ENCODE data around the gene SCUBE1. TPM values are rescaled to one million over a fixed set of nuclear protein-coding genes. Genes with fewer than 3 reads are reported as not detected.

SCUBE1 gene
- total and polyA plus RNA-seq, 2 of the 8 experiments (the other 6 are each of a cell fraction or from before 2014, with no cell fraction given) = 2.3 to 4.9 TPM

DNA sequence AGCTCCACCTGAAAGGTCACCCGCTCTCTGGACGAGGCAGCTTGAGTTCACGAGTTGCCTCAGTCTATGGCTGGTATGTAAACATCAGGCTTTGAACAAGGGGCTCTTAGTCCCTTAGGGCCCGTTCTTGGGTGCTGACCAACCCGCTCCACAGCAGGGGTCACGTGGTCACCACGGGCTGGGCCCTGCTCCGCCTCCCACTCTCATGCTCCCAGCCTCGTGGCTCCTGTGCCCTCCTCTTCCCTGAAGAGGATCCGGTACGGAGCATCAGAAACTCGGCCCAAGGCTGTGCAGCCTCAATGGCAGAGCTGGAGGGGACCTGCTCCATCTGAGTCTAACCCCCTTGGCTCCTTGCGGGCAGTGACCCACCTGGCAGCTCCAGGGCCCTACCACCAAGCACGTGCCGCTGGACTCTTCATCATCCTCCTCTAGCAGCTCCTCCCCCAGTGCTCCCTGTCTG lies 102.0 kb downstream of the SCUBE1 start:
- H2AFZ ChIP-seq (ENCODE audit: low read length) = no peak overlapping the region
- H3K4ac ChIP-seq (replicated peaks; ENCODE audit: insufficient read length, low read depth, low read length) = no peak overlapping the region
- H3K23ac ChIP-seq (ENCODE audit: insufficient read length) = no peak overlapping the region
- no peaks in the 10 kb centered on the region for H3K9me3 ChIP-seq (ENCODE audit: insufficient read depth in 2 of 2, low read depth in 1 of 2, low read length in 1 of 2)
- H3K18ac ChIP-seq (ENCODE audit: extremely low read depth, low read length) = no peak overlapping the region; the same call in 1 of the 2 replicates
- H3K4me3 ChIP-seq (ENCODE audit: extremely low read depth in 1 of 4, insufficient read depth in 2 of 4, low read depth in 3 of 4, low read length in 4 of 4) = no peak overlapping the region
- no peak overlapping the region for H3K4me2 ChIP-seq (ENCODE audit: insufficient read depth in 1 of 2, low read depth in 2 of 2, low read length in 2 of 2)
- no peaks in the 10 kb centered on the region; a peak in 1 of 7 replicates for H3K4me1 ChIP-seq (replicated peaks in 1 of 4; ENCODE audit: control insufficient read depth in 3 of 4, insufficient read depth in 4 of 4, low read length in 3 of 4)
- H4K5ac ChIP-seq (ENCODE audit: insufficient read length, low read depth, low read length) = no peak overlapping the region
- H2BK20ac ChIP-seq (ENCODE audit: low read length) = no peak overlapping the region
- POLR2A ChIA-PET (ENCODE audit: partially characterized antibody) = interaction anchor here (1.3 kb wide), 1 partner anchor 8 kb away, joined by 3 read pairs; no protein-coding TSS in a partner anchor
- no peak overlapping the region for H2BK5ac ChIP-seq (ENCODE audit: low read depth, low read length)
- no peak overlapping the region for H3K56ac ChIP-seq (replicated peaks; ENCODE audit: insufficient read length, low read depth, low read length)
- no peak overlapping the region for H3K14ac ChIP-seq (ENCODE audit: insufficient read length)
- no peak overlapping the region for H2AK5ac ChIP-seq (ENCODE audit: low read depth, low read length)
- H2BK15ac ChIP-seq (ENCODE audit: low read length) = no peak overlapping the region
- no peaks in the 10 kb centered on the region for H3K79me1 ChIP-seq (ENCODE audit: low read depth, low read length)
- no peaks in the 10 kb centered on the region for H3K79me2 ChIP-seq (ENCODE audit: control insufficient read depth in 1 of 2, insufficient read depth in 2 of 2, low read length in 2 of 2)
- FAIRE-seq = no peak
- no peaks in the 10 kb centered on the region for H3K36me3 ChIP-seq (ENCODE audit: control insufficient read depth in 2 of 4, insufficient read depth in 4 of 4, low read length in 3 of 4)
- H4K8ac ChIP-seq (ENCODE audit: extremely low read depth, insufficient read depth, low read length) = peak overlapping the region; percentile 35; the same call in 1 of the 2 replicates
- no peaks in the 10 kb centered on the region for H3K23me2 ChIP-seq (ENCODE audit: low read depth, low read length)
- no peak overlapping the region for H3K9ac ChIP-seq (replicated peaks in 1 of 4; ENCODE audit: extremely low read depth in 1 of 4, low read depth in 3 of 4, low read length in 3 of 4)
- CTCF ChIA-PET (ENCODE audit: partially characterized antibody) = interaction anchor here (4.4 to 26.8 kb wide), 3 partner anchors 9 to 30 kb away, joined by 17 to 388 read pairs (median 35); no protein-coding TSS in a partner anchor
- H4K20me1 ChIP-seq (replicated peaks in 1 of 2; ENCODE audit: control insufficient read depth in 1 of 2, insufficient read depth in 2 of 2, low read length in 2 of 2) = no peaks in the 10 kb centered on the region
- no peak overlapping the region for H2BK120ac ChIP-seq (replicated peaks; ENCODE audit: low read depth, low read length)
- H3K27ac ChIP-seq (ENCODE audit: low read depth, low read length) = no peak overlapping the region
- H4K91ac ChIP-seq (replicated peaks; ENCODE audit: insufficient read length, low read length) = no peak overlapping the region
- no peak for DNase-seq (ENCODE audit: low read depth in 1 of 2, low spot score in 2 of 2)
- no peaks in the 10 kb centered on the region for H3K27me3 ChIP-seq (replicated peaks in 1 of 4; ENCODE audit: control insufficient read depth in 3 of 4, extremely low read depth in 1 of 4, insufficient read depth in 3 of 4, low read length in 3 of 4)
- no peak overlapping the region for H2BK12ac ChIP-seq (ENCODE audit: low read depth, low read length)
- 89% methylated on average over 14 of the region's 15 CpGs; no CpG with 5 or more reads in 1 of the 2 experiments for WGBS, 2 experiments (ENCODE audit: extremely low coverage in 1 of 2, insufficient coverage in 1 of 2, insufficient read length in 1 of 2, insufficient replicate concordance in 2 of 2, low coverage in 1 of 2, low lambda C conversion rate in 2 of 2, missing lambda C conversion rate in 1 of 2)
- TF ChIP-seq KDM5A (IDR thresholded peaks at IDR 0.05; ENCODE audit: low read length) (no peak), CBX8 (IDR thresholded peaks at IDR 0.05; ENCODE audit: borderline replicate concordance, low read depth, low read length) (no peak), TCF12 (IDR thresholded peaks at IDR 0.05; ENCODE audit: low read depth, low read length) (no peak), SIX5 (IDR thresholded peaks at IDR 0.05; ENCODE audit: low read depth, low read length) (no peak), EZH2 (IDR thresholded peaks at IDR 0.05; ENCODE audit: low read depth, low read length, severe bottlenecking) (no peak), EGR1 (IDR thresholded peaks at IDR 0.05; ENCODE audit: borderline replicate concordance, low read depth, low read length) (no peak), SP4 (IDR thresholded peaks at IDR 0.05; ENCODE audit: low read length) (no peak), ASH2L (IDR thresholded peaks at IDR 0.05; ENCODE audit: low read length) (no peak), NRF1 (IDR thresholded peaks at IDR 0.05; ENCODE audit: low read depth, low read length) (no peak), MAX (IDR thresholded peaks at IDR 0.05) (no peak), ATF3 (IDR thresholded peaks at IDR 0.05; ENCODE audit: insufficient read depth, low read depth, low read length) (no peak), SP1 (IDR thresholded peaks at IDR 0.05; ENCODE audit: low read depth, low read length) (no peak), RNF2 (IDR thresholded peaks at IDR 0.05; ENCODE audit: borderline replicate concordance, low read depth, low read length, missing control alignments, poor library complexity, severe bottlenecking) (no peak), MAFK (IDR thresholded peaks at IDR 0.05; ENCODE audit: low read depth, low read length) (no peak)
